HG02642 (cell line): ENCODE data around the gene BICRA.
"Not testable (repeated sequence)": the region's sequence is repeated elsewhere in the genome, so short reads cannot be mapped to it uniquely, and the experiment has no call there.

Source experiments
- ATAC-seq: cut with Tn5 transposase; IDR thresholded peaks from one replicate; pipeline ENCODE4 v1.9.1; 2021; ENCODE audit warnings: mild to moderate bottlenecking; ENCODE audit not compliant: unreplicated experiment, poor library complexity

BICRA gene

DNA sequence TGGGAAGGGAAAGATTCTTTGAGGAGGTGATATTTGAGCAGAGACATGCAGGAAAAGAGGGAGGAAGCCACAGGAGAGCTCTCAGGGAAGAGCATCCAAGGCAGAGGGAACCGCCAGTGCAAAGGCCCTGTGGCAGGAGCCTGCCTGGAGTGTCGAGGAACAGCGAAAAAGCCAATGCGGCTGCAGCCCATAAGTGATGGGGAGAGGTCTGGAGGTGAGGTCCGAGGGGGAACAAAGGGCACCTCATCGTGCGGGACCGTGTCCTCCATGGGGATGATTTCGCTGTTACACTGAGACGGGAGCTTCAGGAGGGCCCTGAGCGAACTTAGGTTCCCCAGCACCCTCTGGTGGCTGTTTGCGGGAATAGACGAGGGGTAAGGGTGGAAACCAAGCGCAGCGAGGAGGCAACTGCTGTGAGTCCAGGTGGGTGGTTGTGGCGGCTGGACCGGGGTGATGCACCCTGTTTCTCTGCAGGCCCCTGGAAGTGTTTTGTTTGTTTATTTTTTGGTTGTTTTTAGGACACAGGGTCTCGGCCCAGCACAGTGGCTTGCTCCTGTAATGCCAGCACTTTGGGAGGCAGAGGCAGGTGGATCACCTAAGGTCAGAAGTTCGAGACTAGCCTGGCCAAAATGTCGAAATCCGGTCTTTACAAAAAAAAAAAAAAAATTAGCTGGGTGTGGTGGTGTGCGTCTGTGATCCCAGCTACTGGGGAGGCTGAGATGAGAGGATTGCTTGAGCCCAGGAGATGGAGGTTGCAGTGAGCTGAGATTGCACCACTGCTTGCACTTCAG lies 98.4 kb downstream of the BICRA start:
- no peak for ATAC-seq

DNA sequence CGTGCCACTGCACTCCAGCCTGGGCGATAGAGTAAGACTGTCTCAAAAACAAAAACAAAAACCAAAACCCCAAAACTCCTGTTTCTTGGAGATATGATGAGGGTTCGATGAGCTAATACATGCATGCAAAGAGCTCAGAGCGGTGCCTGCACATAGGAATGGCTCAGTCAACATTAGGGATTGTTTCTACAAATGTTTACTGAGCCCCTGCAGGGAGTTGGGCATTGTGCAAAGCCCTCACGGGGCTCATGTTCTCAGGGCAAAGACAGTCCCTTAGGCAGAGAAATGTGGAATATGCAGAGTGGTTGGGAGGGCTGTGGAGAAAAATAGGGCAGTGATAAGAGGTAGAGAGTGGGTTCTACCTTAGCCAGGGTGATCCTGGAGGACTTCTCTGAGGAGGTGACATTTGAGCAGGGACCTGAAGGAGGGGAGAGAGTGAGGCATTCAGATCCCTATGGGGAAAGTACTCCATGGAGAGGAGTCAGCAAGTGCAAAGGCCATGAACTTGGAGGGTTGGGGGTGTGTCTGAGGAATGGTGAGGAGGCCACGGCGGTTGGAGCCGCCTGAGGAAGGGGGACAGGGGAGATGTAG lies 102.8 kb downstream of the BICRA start:
- no peak for ATAC-seq

DNA sequence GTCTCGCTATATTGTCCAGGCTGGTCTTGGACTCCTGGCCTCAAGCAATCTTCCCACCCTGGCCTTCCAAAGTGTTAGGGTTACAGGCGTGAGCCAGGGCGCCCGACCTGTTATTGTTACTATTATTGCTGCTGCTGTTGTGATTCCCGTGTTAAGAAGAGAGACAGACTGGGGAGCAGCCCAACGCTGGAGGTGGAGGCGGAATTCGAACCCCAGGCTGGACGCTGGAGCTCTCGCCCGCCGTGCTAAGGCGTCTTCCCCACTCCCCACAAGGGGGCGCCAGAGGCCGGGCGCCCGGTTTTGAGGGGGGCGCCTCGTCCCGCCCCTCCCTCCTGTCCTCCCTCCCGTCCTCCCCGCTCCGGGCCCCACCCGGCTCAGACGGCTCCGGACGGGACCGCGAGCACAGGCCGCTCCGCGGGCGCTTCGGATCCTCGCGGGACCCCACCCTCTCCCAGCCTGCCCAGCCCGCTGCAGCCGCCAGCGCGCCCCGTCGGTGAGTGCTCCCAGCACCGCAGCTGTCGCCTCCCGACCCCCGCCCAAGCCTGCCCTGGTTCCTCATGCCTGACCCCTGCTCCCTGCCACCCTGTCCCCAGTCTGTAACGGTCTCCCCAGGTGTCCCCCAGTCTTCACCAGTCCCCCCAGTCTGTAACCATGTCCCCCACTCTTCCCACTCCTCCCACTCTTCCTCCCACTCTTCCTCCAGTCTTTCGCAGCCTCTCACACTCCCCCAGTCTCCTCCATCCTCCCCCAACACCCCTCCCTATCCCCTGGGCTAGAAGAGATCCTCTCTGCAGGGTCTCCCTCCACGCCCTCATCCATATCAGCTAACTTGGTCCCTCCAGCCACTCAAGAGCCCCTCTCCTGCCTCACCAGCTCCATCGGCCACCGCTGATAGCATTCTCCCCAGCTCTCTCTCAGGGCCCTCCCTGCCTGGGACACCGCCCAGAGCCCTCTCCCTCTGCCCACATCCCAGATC lies 104.4 kb downstream of the BICRA start, which contains the start of gene EHD2:
TSS of gene EHD2 (plus strand) at position 377 of the 976 bp plus-strand sequence. CDS start 3,191 bp downstream, outside the sequence.
- no peak for ATAC-seq

DNA sequence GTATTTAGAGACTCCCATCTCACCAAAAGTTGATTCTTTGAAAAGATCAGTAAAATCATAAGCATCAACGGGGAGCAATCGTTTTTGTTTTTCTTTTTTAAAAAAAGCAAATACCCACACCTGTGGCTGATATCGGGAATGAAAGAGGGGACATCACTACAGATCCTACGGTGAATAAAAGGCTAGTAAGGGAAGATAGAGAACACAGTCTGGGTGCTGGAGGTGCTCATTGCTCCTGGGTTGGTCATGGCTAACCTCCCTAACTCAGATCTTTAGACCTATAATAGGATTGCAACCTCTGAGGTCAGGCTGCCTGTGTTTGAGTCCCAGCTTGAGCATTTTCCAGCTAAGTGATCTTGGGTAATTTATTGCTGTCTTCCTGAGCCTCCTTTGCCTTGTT lies 105.4 kb downstream of the BICRA start:
- no peak for ATAC-seq

DNA sequence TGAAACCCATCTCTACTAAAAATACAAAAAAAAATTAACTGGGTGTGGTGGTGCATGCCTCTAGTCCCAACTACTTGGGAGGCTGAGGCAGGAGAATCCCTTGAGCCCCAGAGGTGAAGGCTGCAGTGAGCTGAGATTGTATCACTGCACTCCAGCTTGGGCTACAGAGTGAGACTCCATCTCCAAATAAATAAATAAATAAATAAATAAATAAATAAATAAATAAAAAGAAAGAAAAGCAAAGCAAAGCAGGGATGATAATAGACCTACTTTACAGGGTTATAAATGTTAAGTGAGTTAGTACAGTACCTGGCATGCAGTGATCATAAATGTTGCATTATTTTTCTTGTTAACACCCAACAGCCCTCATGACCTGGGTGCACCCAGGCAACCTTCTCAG lies 105.9 kb downstream of the BICRA start:
- ATAC-seq, result not testable (repeated sequence)

DNA sequence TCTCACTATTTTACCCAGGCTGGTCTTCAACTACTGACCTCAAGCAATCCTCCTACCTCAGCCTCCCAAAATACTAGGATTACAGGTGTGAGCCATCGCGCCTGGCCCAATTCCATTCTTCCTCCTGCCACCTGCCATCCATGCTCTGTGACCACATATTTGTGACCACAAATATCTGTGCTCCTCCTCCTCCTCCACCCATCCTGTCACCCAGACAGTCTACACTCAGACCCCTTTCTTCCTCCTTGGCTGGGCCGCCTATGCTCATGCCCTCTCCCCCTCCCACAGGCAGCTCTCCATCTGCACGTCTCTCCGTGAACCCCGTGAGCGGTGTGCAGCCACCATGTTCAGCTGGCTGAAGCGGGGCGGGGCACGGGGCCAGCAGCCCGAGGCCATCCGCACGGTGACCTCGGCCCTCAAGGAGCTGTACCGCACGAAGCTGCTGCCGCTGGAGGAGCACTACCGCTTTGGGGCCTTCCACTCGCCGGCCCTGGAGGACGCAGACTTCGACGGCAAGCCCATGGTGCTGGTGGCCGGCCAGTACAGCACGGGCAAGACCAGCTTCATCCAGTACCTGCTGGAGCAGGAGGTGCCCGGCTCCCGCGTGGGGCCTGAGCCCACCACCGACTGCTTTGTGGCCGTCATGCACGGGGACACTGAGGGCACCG lies 107.5 kb downstream of the BICRA start:
- no peak for ATAC-seq

DNA sequence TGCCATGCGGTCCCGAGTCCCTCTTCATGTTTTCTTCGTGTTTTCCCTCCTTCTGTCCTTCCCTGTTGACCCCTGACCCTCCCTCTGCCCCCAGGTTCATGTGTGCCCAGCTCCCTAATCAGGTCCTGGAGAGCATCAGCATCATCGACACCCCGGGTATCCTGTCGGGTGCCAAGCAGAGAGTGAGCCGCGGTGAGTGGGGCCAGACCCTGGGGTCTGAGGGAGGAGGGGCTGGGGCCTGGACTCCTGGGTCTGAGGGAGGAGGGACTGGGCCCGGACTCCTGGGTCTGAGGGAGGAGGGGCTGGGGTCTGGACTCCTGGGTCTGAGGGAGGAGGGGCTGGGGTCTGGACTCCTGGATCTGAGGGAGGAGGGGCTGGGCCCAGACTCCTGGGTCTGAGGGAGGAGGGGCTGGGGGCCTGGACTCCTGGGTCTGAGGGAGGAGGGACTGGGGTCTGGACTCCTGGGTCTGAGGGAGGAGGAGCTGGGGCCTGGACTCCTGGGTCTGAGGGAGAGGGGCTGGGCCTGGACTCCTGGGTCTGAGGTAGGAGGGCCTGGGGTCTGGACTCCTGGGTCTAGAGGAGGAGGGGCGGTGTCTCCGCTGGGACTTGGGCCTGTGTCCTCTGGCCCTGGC lies 109.6 kb downstream of the BICRA start:
- ATAC-seq, result not testable (repeated sequence)

DNA sequence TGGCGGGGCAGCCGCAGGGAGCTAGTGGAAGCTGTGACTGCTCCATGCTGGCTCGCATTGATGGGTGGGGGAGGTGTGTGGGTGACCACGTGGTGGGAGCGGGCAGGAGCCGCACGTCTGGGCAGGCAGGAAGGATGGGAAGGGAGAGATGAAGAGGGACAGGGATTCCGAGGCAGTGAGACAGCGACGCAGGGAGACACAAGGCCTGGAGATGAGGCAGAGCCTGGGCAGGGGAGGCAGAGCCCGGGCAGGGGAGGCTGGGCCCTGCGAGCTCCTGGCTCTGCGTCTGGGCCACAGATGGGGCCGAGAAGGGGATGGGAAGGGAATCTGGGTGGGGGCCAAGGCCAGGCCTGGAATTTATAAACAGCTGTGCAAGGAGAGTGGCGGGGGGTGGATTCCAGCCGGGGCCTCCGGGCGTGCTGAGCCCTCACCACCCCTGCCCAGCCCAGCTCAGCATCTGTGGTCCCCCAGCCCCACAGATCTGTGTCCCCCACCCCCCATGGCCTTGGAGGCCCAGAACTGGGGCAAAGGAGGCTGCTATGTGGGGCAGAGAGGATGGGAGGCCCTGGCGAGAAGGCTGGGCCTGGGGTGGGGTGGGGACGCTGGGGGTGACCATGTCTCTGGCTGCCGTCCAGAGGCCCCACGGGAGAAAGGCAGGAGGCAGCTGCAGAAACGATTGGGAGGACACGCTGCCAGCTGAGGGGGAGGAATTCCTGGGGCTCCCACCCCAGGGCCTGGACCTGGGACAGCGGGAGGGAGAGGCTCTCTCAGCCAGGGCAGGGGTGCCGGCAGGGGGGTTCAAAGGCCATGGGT lies 110.3 kb downstream of the BICRA start:
- no peak for ATAC-seq

DNA sequence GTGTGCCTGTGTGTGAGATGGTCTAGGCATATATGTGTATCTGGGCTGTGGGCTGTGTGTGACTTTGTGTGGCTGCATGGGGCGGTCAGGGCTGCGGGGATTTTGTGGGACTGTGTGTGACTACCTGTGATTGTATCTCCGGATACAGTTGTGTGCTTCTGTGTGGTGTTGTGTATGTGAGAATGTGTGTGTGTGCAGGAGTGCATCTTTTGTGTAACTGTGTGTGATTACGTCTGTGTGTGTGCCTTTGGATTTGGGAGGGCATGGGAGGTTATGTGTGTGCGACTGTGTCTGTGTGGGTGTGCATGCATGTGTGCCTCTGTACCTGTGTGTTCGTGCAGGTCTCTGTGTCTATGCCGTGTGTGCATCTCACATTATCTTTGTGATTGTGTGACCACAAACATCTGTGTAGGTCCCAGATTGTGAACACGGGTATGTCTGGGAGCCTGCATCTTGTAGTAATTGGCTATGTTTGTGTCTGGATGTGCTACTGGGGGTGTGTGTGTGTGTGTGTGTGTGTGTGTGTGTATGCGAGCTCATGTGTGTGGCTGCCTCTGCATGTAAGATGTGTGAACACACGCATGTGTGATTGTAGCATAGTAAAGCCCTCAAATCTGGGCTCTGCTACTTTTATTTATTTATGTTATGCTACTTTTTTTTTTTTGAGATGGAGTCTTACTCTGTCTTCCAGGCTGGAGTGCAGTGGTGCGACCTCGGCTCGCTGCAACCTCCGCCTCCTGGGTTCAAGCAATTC lies 111.9 kb downstream of the BICRA start:
- ATAC-seq, result no peak

DNA sequence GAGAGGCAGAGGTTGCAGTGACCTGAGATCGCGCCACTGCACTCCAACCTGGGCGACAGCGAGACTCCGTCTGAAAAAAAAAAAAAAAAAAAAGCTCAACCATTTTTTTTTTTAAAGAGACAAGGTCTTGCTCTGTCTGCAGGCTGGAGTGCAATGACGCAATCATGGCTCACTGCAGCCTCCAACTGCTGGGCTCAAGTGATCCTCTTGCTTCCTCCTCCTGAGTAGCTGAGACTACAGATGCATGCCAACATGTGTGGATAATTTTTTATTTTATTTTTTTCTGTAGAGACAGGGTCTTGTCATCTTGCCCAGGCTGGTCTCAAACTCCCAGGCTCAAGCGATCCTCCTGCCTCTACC lies 114.6 kb downstream of the BICRA start:
- ATAC-seq, result no peak

DNA sequence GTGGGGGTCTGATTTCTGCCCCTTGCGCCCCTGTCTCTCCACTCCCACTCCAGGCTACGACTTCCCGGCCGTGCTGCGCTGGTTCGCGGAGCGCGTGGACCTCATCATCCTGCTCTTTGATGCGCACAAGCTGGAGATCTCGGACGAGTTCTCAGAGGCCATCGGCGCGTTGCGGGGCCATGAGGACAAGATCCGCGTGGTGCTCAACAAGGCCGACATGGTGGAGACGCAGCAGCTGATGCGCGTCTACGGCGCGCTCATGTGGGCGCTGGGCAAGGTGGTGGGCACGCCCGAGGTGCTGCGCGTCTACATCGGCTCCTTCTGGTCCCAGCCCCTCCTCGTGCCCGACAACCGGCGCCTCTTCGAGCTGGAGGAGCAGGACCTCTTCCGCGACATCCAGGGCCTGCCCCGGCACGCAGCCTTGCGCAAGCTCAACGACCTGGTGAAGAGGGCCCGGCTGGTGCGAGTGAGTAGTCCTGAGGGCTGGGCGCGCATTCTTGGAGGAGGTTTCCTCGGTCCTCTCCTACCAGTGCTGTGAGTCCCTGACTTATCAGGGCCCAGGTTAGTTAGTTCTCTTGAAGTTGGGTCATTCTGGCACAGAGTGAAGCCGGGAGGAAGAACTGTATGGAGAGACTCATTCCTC lies 116.9 kb downstream of the BICRA start:
- ATAC-seq, result no peak

DNA sequence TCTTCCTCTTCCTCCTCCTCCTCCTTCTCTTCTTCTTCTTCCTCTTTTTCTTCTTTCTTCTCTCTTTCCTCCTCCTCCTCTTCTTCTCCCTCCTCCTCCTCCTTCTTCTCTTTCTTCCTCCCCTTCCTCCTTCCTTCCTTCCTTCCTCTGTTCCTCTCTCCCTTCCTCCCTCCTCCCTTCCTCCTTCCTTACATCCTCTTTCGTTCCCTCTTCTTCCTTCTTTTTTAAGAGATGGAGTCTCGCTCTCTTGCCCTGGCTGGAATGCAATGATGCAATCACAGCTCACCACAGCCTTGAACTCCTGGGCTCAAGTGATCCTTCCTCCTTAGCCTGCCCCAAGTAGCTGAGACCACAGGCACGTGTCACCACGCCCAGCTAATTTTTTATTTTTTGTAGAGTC lies 117.5 kb downstream of the BICRA start:
- ATAC-seq, result no peak

DNA sequence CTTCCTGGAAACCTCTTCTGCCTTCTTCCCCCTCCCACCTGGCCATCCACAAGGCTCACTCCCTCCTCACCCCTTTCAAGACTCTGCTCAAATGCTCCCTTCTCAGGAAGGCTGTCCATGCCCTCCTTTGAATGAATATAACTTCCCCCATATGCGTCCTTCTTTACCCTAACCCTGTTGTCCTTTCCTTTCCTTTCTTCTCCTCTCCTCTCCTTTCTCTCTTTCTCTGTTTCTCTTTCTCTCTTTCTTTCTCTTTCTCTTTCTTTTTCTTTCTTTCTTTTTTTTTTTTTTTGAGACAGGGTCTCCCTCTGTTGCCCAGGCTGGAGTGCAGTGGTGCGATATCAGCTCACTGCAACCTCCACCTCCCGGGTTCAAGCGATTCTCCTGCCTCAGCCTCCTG lies 119.4 kb downstream of the BICRA start:
- ATAC-seq, result not testable (repeated sequence)

DNA sequence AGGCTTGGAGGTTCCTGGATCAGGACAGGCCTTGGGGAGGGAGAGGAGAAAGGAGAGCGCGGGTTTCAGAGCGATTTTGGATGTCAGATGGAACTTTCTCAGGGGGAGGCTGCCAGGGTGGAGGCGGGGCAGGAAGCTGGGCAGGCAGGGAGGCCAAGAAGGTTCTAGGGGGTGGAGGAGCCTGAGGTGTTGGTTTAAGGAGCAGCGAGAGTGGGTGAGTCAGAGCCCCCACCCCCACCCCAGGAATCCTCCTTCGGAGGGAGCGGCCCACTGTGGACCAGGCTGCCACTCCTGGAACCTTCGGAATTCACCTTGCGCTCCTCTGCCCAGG lies 120.5 kb downstream of the BICRA start:
- no peak for ATAC-seq

DNA sequence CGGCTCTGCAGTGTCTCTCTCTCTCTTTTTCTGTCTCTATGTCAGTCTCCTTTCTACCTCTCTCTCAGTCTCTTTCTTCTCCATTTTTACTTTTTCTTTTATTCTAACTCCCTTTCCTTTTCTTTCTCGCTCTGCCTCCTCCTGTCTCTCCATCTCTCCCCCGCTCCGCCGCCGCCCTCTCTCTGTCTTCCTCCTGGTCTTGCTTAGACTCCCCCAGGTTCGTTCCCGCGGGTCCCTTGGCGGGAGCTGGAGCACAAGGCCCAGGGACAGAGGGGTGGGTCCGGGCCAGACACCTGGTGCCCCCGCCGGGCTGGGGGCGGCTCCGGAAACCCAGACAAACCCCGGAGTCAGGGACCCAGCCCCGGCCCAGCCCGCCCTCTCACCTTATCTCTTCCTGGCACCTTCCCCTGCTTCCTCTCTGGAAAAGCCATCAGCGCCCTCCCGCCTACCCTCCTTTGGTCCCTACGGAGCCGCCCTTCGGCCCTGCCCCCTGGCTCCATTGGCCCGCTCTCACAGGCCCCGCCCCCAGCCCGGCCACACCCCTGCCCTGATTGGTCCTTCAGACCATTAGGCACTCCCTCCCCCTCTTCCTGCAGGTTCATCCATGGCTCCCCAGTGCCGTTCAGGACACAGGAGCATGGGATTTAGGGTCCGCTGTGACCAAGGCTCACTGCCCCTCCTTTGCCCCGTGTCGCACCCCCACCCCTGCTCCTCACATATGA lies 121.0 kb downstream of the BICRA start:
- ATAC-seq, result no peak

DNA sequence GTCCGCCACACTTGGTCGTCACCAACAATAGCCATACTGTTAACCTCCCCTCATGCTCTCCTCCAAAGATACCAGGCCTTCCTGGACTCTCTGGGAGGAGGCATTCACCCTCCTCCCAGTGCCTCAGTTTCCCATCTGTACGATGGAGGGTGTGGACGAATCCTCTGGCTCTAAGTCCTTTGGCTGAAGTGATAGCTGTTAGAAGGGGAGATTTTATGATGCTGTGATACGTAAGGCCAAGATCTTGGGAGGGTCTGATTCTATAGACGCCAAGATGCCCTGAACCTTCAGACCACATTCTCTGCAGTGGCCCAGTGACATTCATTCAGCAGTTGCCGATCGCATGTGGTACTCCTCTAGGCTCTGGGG lies 121.6 kb downstream of the BICRA start:
- no peak for ATAC-seq

DNA sequence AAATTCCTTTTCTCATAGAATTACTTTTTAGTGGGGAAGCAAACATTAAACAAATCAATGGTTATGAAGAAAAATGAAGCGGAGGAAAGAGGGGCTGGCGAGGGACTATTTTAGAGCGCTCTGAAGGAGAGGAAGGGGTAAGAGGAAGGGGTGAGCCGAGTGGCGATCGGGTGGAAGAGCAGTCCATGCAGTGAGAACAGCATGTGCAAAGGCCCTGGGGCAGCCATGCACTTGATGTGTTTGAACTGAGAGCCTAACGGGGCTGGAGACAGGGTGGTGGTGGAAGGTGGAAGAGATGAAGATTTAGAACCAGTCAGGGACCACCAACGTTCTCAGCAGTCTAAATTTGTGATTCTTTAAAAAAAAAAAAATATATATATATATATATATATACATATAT lies 122.0 kb downstream of the BICRA start:
- no peak for ATAC-seq

DNA sequence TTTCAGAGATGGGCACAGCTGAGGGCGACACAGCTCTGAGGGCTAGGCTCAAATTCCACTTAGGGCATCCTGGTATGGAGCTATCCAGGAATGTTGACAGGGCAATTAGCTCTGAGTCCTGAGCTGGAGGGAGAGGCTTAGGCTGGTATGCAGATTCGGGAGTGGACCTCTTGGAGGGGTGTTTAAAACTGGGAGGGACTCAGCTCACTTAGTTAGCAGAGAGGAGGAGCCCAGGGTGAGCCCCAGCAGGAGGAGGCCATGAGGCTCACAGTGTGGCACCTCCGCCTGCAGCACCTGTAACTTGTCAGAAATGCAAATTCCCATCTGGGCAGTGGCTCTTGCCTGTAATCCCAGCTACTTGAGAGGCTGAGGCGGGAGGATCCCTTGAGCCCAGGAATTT lies 126.2 kb downstream of the BICRA start:
- ATAC-seq, result no peak
